HEK293 (cell line): ENCODE results near the gene TPCN2.

Experiments used
- CTCF ChIA-PET: fragments of 350-600 bp; formaldehyde crosslinking; extraction: SDS; loops from one replicate; lab custom pipeline; 2021; ENCODE audit warnings: antibody characterized with exemption; lab: Yijun Ruan, JAX
- POLR2A ChIA-PET: fragments of 300-600 bp; formaldehyde crosslinking; extraction: SDS; loops from one replicate; lab custom pipeline; 2020; ENCODE audit warnings: antibody characterized with exemption, inconsistent platforms; lab: Yijun Ruan, JAX
- H3K27ac ChIP-seq: fragments of 200-500 bp; sonication (Bioruptor generic); 2 replicates; pipeline ENCODE4 v1.5.1; 2014; ENCODE audit warnings: low read depth, low read length, control low read depth, inconsistent platforms; ENCODE audit errors: extremely low read depth
- H3K36me3 ChIP-seq, 2 experiments: fragments of 200-500 bp in 1 of 2; sonication (Bioruptor generic) in 1 of 2; 1 replicate in 1 of 2; 2 replicates in 1 of 2; pipeline ENCODE4 v1.5.1; 2014 to 2017; ENCODE audit warnings: inconsistent platforms in 2 of 2, low read length in 2 of 2; ENCODE audit not compliant: control insufficient read depth in 2 of 2, insufficient read depth in 1 of 2
- H3K4me1 ChIP-seq: fragments of 200-500 bp; sonication (Bioruptor generic); 2 replicates; pipeline ENCODE4 v1.5.1; 2014; ENCODE audit warnings: mild to moderate bottlenecking, low read length, inconsistent platforms; ENCODE audit not compliant: control insufficient read depth, insufficient read depth
- H3K4me3 ChIP-seq: 2 replicates; pipeline ENCODE4 v1.5.1; 2011; ENCODE audit warnings: low read depth, mild to moderate bottlenecking, control low read depth, low read length, moderate library complexity
- H3K9me3 ChIP-seq: fragments of 200-500 bp; sonication (Bioruptor generic); 2 replicates; pipeline ENCODE4 v1.5.1; 2014; ENCODE audit warnings: low read depth, low read length, inconsistent platforms; ENCODE audit not compliant: control insufficient read depth, insufficient read depth
- GLI4 ChIP-seq: fragments of 450-650 bp; formaldehyde crosslinking; IDR thresholded peaks from 2 replicates; pipeline ENCODE4 v1.5.1; 2016; ENCODE audit warnings: missing biosample characterization, missing genetic modification characterization
- GLIS2 ChIP-seq: fragments of 450-650 bp; formaldehyde crosslinking; IDR thresholded peaks from 2 replicates; pipeline ENCODE4 v1.5.1; 2016; ENCODE audit warnings: missing biosample characterization, missing genetic modification characterization
- IKZF3 ChIP-seq: fragments of 450-650 bp; IDR thresholded peaks from 2 replicates; pipeline ENCODE4 v1.5.0; 2018; ENCODE audit warnings: missing biosample characterization, mild to moderate bottlenecking, missing genetic modification characterization, moderate library complexity
- KLF10 ChIP-seq: fragments of 450-650 bp; IDR thresholded peaks from 2 replicates; pipeline ENCODE4 v1.5.1; 2018; ENCODE audit warnings: missing biosample characterization, mild to moderate bottlenecking, missing genetic modification characterization
- KLF16 ChIP-seq: fragments of 450-650 bp; formaldehyde crosslinking; IDR thresholded peaks from 2 replicates; pipeline ENCODE4 v1.5.1; 2017; ENCODE audit warnings: missing biosample characterization, missing genetic modification characterization
- MYNN ChIP-seq: fragments of 450-650 bp; formaldehyde crosslinking; IDR thresholded peaks from 2 replicates; pipeline ENCODE4 v1.5.1; 2016; ENCODE audit warnings: missing biosample characterization, missing genetic modification characterization, borderline replicate concordance
- PRDM10 ChIP-seq: fragments of 450-650 bp; formaldehyde crosslinking; IDR thresholded peaks from 2 replicates; pipeline ENCODE4 v1.5.1; 2016; ENCODE audit warnings: missing biosample characterization, missing genetic modification characterization
- PRDM4 ChIP-seq: fragments of 450-650 bp; formaldehyde crosslinking; IDR thresholded peaks from 2 replicates; pipeline ENCODE4 v1.5.1; 2017; ENCODE audit warnings: missing biosample characterization, missing genetic modification characterization
- TRIM28 ChIP-seq: IDR thresholded peaks from 2 replicates; pipeline ENCODE4 v1.6.1; 2011; ENCODE audit warnings: low read length, control low read depth, borderline replicate concordance
- WT1 ChIP-seq: fragments of 450-650 bp; formaldehyde crosslinking; IDR thresholded peaks from 2 replicates; pipeline ENCODE4 v1.5.1; 2016; ENCODE audit warnings: missing biosample characterization, missing genetic modification characterization
- ZBTB17 ChIP-seq: fragments of 450-650 bp; formaldehyde crosslinking; IDR thresholded peaks from 2 replicates; pipeline ENCODE4 v1.5.1; 2016; ENCODE audit warnings: missing biosample characterization, missing genetic modification characterization
- ZNF174 ChIP-seq: fragments of 450-650 bp; formaldehyde crosslinking; IDR thresholded peaks from 2 replicates; pipeline ENCODE4 v1.5.0; 2017; ENCODE audit warnings: missing biosample characterization, mild to moderate bottlenecking, missing genetic modification characterization
- ZNF214 ChIP-seq: fragments of 450-650 bp; formaldehyde crosslinking; IDR thresholded peaks from 2 replicates; pipeline ENCODE4 v1.5.1; 2017; ENCODE audit warnings: missing biosample characterization, mild to moderate bottlenecking, missing genetic modification characterization, borderline replicate concordance
- ZNF223 ChIP-seq: fragments of 450-650 bp; formaldehyde crosslinking; IDR thresholded peaks from 2 replicates; pipeline ENCODE4 v1.5.1; 2016; ENCODE audit warnings: missing biosample characterization, missing genetic modification characterization
- ZNF266 ChIP-seq: fragments of 450-650 bp; formaldehyde crosslinking; IDR thresholded peaks from 2 replicates; pipeline ENCODE4 v1.5.1; 2016; ENCODE audit warnings: missing biosample characterization, missing genetic modification characterization, low read depth
- ZNF335 ChIP-seq: fragments of 450-650 bp; formaldehyde crosslinking; conservative IDR thresholded peaks from 2 replicates; pipeline ENCODE4 v1.5.1; 2016; ENCODE audit warnings: missing biosample characterization, missing genetic modification characterization
- ZNF366 ChIP-seq: fragments of 450-650 bp; formaldehyde crosslinking; conservative IDR thresholded peaks from 2 replicates; pipeline ENCODE4 v1.5.1; 2016; ENCODE audit warnings: missing biosample characterization, missing genetic modification characterization
- ZNF394 ChIP-seq: fragments of 450-650 bp; formaldehyde crosslinking; IDR thresholded peaks from 2 replicates; pipeline ENCODE4 v1.5.1; 2016; ENCODE audit warnings: missing biosample characterization, missing genetic modification characterization, mild to moderate bottlenecking, moderate library complexity, borderline replicate concordance
- ZNF596 ChIP-seq: fragments of 450-650 bp; IDR thresholded peaks from 2 replicates; pipeline ENCODE4 v1.5.0; 2018; ENCODE audit warnings: missing biosample characterization, mild to moderate bottlenecking, missing genetic modification characterization, moderate library complexity
- ZNF701 ChIP-seq: fragments of 450-650 bp; formaldehyde crosslinking; IDR thresholded peaks from 2 replicates; pipeline ENCODE4 v1.5.1; 2016; ENCODE audit warnings: missing biosample characterization, missing genetic modification characterization
- TF ChIP-seq, protein P1 (sequence below): sonication (generic); formaldehyde crosslinking; IDR thresholded peaks from 2 replicates; pipeline ENCODE4 v1.8.1; 2022; ENCODE audit warnings: mild to moderate bottlenecking, moderate library complexity, missing genetic modification reagents
- TF ChIP-seq, protein P2 (sequence below): fragments of 450-650 bp; formaldehyde crosslinking; optimal IDR thresholded peaks from 2 replicates; pipeline ENCODE3; 2016; ENCODE audit warnings: missing biosample characterization, mild to moderate bottlenecking, missing genetic modification characterization

The TPCN2 gene

GRCh38 chr11:69065147-69065710 lies 16.5 kb downstream of the TPCN2 start:
- Histone ChIP-seq H3K9me3 (no peaks in the 10 kb centered on the region), H3K27ac (no peak overlapping the region), H3K4me3 (no peak overlapping the region), H3K4me1 (no peaks in the 10 kb centered on the region), H3K36me3 (peaks cover 0 to 31% of the 10 kb centered on the region in 2 experiments; a peak in 2 of 3 replicates)
- ChIA-PET CTCF (interaction anchor here (0.6 kb wide), 1 partner anchor 30 kb away, joined by 3 read pairs; no protein-coding TSS in a partner anchor), POLR2A (interaction anchor here (1.4 kb wide), 1 partner anchor 17 kb away, joined by 5 read pairs; the partner anchor contains the start of gene TPCN2)
- TF ChIP-seq PRDM4 (tag by site-specific recombination) (no peak), GLI4 (no peak), GLIS2 (tag by site-specific recombination) (no peak), ZNF394 (tag by site-specific recombination) (no peak), ZNF596 (tag by site-specific recombination) (no peak), WT1 (tag by site-specific recombination) (no peak)
- TF ChIP-seq, all 188 proteins: peak for 0

- ChIA-PET CTCF (no interaction called here), POLR2A (interaction anchor here (1.4 kb wide), 1 partner anchor 18 kb away, joined by 5 read pairs; the partner anchor contains the start of gene TPCN2)
- Histone ChIP-seq H3K9me3 (no peaks in the 10 kb centered on the region), H3K4me3 (no peak overlapping the region), H3K4me1 (no peaks in the 10 kb centered on the region), H3K27ac (no peak overlapping the region), H3K36me3 (peaks cover 0 to 38% of the 10 kb centered on the region in 2 experiments; a peak in 2 of 3 replicates)
- TF ChIP-seq, protein P1, sequence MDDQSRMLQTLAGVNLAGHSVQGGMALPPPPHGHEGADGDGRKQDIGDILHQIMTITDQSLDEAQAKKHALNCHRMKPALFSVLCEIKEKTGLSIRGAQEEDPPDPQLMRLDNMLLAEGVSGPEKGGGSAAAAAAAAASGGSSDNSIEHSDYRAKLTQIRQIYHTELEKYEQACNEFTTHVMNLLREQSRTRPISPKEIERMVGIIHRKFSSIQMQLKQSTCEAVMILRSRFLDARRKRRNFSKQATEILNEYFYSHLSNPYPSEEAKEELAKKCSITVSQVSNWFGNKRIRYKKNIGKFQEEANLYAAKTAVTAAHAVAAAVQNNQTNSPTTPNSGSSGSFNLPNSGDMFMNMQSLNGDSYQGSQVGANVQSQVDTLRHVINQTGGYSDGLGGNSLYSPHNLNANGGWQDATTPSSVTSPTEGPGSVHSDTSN (CRISPR knock-in tag), result no peak
- TF ChIP-seq WT1 (tag by site-specific recombination) (no peak), KLF10 (no peak), ZNF223 (tag by site-specific recombination) (no peak), ZBTB17 (no peak), ZNF366 (tag by site-specific recombination) (no peak), ZNF701 (tag by site-specific recombination) (no peak), KLF16 (tag by site-specific recombination) (no peak), ZNF174 (tag by site-specific recombination) (no peak), IKZF3 (tag by site-specific recombination) (no peak), MYNN (tag by site-specific recombination) (no peak), ZNF335 (tag by site-specific recombination) (no peak), TRIM28 (no peak), ZNF266 (no peak), ZNF214 (tag by site-specific recombination) (no peak), PRDM10 (tag by site-specific recombination) (no peak)
- TF ChIP-seq, protein P2, sequence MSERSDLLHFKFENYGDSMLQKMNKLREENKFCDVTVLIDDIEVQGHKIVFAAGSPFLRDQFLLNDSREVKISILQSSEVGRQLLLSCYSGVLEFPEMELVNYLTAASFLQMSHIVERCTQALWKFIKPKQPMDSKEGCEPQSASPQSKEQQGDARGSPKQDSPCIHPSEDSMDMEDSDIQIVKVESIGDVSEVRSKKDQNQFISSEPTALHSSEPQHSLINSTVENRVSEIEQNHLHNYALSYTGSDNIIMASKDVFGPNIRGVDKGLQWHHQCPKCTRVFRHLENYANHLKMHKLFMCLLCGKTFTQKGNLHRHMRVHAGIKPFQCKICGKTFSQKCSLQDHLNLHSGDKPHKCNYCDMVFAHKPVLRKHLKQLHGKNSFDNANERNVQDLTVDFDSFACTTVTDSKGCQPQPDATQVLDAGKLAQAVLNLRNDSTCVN, result no peak
Measured at GRCh38 chr11:69066122-69067112, 17.7 kb downstream of the TPCN2 start.
